HepG2 (cell line): ENCODE measurements around the gene GLYATL3. TPM values are rescaled to one million over a fixed set of nuclear protein-coding genes. Genes with fewer than 3 reads are reported as not detected.
A peak's percentile ranks its signal among the peaks of the same experiment; 100 is the strongest.

Experiments
- ATAC-seq: fragments of 200-7000 bp; cut with Tn5 transposase; 3 replicates; pipeline ENCODE4 v1.9.1; 2020; ENCODE audit warnings: mild to moderate bottlenecking, moderate library complexity
- BruUV-seq: library from RNA; stranded (reverse); fragments of 400-500 nt; replicated peaks from 2 replicates; lab custom pipeline; 2021; lab: Mats Ljungman, UMichigan
- CTCF ChIA-PET: fragments of 300-600 bp; formaldehyde crosslinking; extraction: SDS; loops from one replicate; lab custom pipeline; 2021; ENCODE audit warnings: low total read pairs, inconsistent platforms, low intra/inter-chr PET ratio; lab: Yijun Ruan, JAX
- POLR2A ChIA-PET: fragments of 350-600 bp; sonication (Branson Sonifier 250); formaldehyde crosslinking; loops from one replicate; lab custom pipeline; 2020; ENCODE audit warnings: antibody characterized with exemption, inconsistent platforms; lab: Yijun Ruan, JAX
- DNase-seq: peaks from one replicate; pipeline ENCODE4 v3.0.0-alpha.2; 2015; ENCODE audit warnings: low spot score
- FAIRE-seq: peaks from 3 replicates; lab custom pipeline; 2011; peaks lifted over from hg19 to GRCh38; lab: Jason Lieb, UNC
- H2AFZ ChIP-seq: one replicate; pipeline ENCODE4 v1.6.1; 2011; ENCODE audit warnings: low read length, inconsistent platforms
- H3K27ac ChIP-seq: fragments of 300-600 bp; 3 replicates; pipeline ENCODE4 v1.8.0; 2011; ENCODE audit warnings: mixed run types, mild to moderate bottlenecking, mixed read lengths, low read length, inconsistent platforms; ENCODE audit not compliant: insufficient read depth; ENCODE audit errors: extremely low read length
- H3K27me3 ChIP-seq, 2 experiments: fragments of 200-600 bp in 1 of 2; 2 replicates in 1 of 2; 3 replicates in 1 of 2; pipeline versions ENCODE4 v1.6.0 to v1.8.0; 2011; ENCODE audit warnings: low read length in 2 of 2, mild to moderate bottlenecking in 2 of 2, moderate library complexity in 2 of 2, inconsistent platforms in 1 of 2; ENCODE audit not compliant: insufficient read depth in 2 of 2, control insufficient read depth in 1 of 2
- H3K36me3 ChIP-seq, 2 experiments: fragments of 200-600 bp in 1 of 2; replicated peaks in 1 of 2; 2 replicates in 1 of 2; 3 replicates in 1 of 2; pipeline versions ENCODE4 v1.5.1 to v1.8.0; 2011; ENCODE audit warnings: low read length in 2 of 2, inconsistent platforms in 1 of 2; ENCODE audit not compliant: insufficient read depth in 2 of 2, control insufficient read depth in 1 of 2
- H3K4me1 ChIP-seq: 2 replicates; pipeline ENCODE4 v1.5.1; 2012; ENCODE audit warnings: low read length, inconsistent platforms; ENCODE audit not compliant: insufficient read depth
- H3K4me2 ChIP-seq: 2 replicates; pipeline ENCODE4 v1.6.0; 2011; ENCODE audit warnings: low read depth, low read length, inconsistent platforms
- H3K4me3 ChIP-seq, 3 experiments: fragments of 200-600 bp in 1 of 3; sonication (generic), shearing (Covaris generic) in 1 of 3; replicated peaks in 1 of 3; 2 replicates each; pipeline ENCODE4 v1.5.1; 2011 to 2016; ENCODE audit warnings: low read length in 3 of 3, inconsistent platforms in 2 of 3, low read depth in 2 of 3, mild to moderate bottlenecking in 2 of 3, control low read depth in 1 of 3, mixed read lengths in 1 of 3; ENCODE audit not compliant: insufficient read depth in 1 of 3
- H3K79me2 ChIP-seq: one replicate; pipeline ENCODE4 v1.6.1; 2011; ENCODE audit warnings: low read length, inconsistent platforms; ENCODE audit not compliant: insufficient read depth
- H3K9ac ChIP-seq: 2 replicates; pipeline ENCODE4 v1.6.0; 2011; ENCODE audit warnings: mild to moderate bottlenecking, low read depth, low read length, inconsistent platforms; ENCODE audit not compliant: insufficient read depth
- H3K9me3 ChIP-seq: 2 replicates; pipeline ENCODE4 v1.5.1; 2012; ENCODE audit warnings: mild to moderate bottlenecking, low read length
- H4K20me1 ChIP-seq: 2 replicates; pipeline ENCODE4 v1.6.0; 2011; ENCODE audit warnings: inconsistent platforms, mild to moderate bottlenecking, low read length, moderate library complexity; ENCODE audit not compliant: insufficient read depth
- FOXO4 ChIP-seq: sonication (generic); formaldehyde crosslinking; conservative IDR thresholded peaks from 2 replicates; pipeline ENCODE4 v1.8.1; 2023; ENCODE audit warnings: missing genetic modification reagents
- GFI1 ChIP-seq: sonication (generic); formaldehyde crosslinking; IDR thresholded peaks from 2 replicates; pipeline ENCODE4 v1.5.0; 2020; ENCODE audit warnings: missing genetic modification reagents, mild to moderate bottlenecking, borderline replicate concordance
- GTF3A ChIP-seq: sonication (generic); formaldehyde crosslinking; conservative IDR thresholded peaks from 2 replicates; pipeline ENCODE4 v1.4.0; 2020; ENCODE audit warnings: mild to moderate bottlenecking, missing genetic modification reagents
- HDAC2 ChIP-seq: sonication (generic); formaldehyde crosslinking; IDR thresholded peaks from 2 replicates; pipeline ENCODE4 v1.4.0; 2020; ENCODE audit warnings: missing genetic modification reagents
- HOMEZ ChIP-seq: IDR thresholded peaks from 2 replicates; pipeline ENCODE4 v1.6.1; 2016; ENCODE audit warnings: low read depth
- JUN ChIP-seq: sonication (generic); formaldehyde crosslinking; IDR thresholded peaks from 2 replicates; pipeline ENCODE4 v1.4.0; 2020; ENCODE audit warnings: mild to moderate bottlenecking, missing genetic modification reagents
- KLF11 ChIP-seq: IDR thresholded peaks from 2 replicates; pipeline ENCODE4 v1.6.1; 2016; ENCODE audit warnings: missing compliant biosample characterization
- MED1 ChIP-seq: sonication (generic); formaldehyde crosslinking; IDR thresholded peaks from 2 replicates; pipeline ENCODE4 v1.4.0; 2020; ENCODE audit warnings: missing genetic modification reagents
- TFE3 ChIP-seq: IDR thresholded peaks from 2 replicates; pipeline ENCODE4 v1.6.1; 2016
- ZBED4 ChIP-seq: sonication (generic); formaldehyde crosslinking; IDR thresholded peaks from 2 replicates; pipeline ENCODE4 v1.4.0; 2020; ENCODE audit warnings: missing genetic modification reagents, borderline replicate concordance
- ZBTB7A ChIP-seq: sonication (generic); formaldehyde crosslinking; IDR thresholded peaks from 2 replicates; pipeline ENCODE4 v1.8.0; 2022; ENCODE audit warnings: mild to moderate bottlenecking, missing genetic modification reagents
- ZNF225 ChIP-seq: sonication (generic); formaldehyde crosslinking; IDR thresholded peaks from 2 replicates; pipeline ENCODE4 v1.4.0; 2020; ENCODE audit warnings: mild to moderate bottlenecking, missing genetic modification reagents
- ZNF501 ChIP-seq: sonication (generic); formaldehyde crosslinking; IDR thresholded peaks from 2 replicates; pipeline ENCODE4 v1.5.1; 2020; ENCODE audit warnings: mild to moderate bottlenecking, moderate library complexity, missing genetic modification reagents
- ZNF512 ChIP-seq: sonication (generic); formaldehyde crosslinking; IDR thresholded peaks from 2 replicates; pipeline ENCODE4 v1.4.0; 2020; ENCODE audit warnings: mild to moderate bottlenecking, missing genetic modification reagents
- ZSCAN9 ChIP-seq: IDR thresholded peaks from 2 replicates; pipeline ENCODE4 v1.6.1; 2016; ENCODE audit warnings: borderline replicate concordance
- WGBS: methylation state at CpG from one replicate; pipeline ENCODE4 v1.1.6; 2017; ENCODE audit warnings: low lambda C conversion rate; 5-methylcytosine and 5-hydroxymethylcytosine counted together
- in situ Hi-C: cut with HindIII; loops from 2 replicates; pipeline ENCODE4 v1.10.0; 2017; ENCODE audit warnings: low pct_unique_long_range_greater_than_20kb; ENCODE audit not compliant: extremely low pct_ligation_motif_present
- intact Hi-C: fragments of 100-400 bp; cut with micrococcal nuclease; formaldehyde crosslinking; loops from one replicate; pipeline ENCODE4 v1.10.0; 2022; ENCODE audit not compliant: unreplicated experiment
- polyA plus RNA-seq, 8 experiments: library from polyadenylated mRNA; depleted of rRNA in 3 of 8; stranded (reverse) in 7 of 8; unstranded in 1 of 8; fragments of >200 nt; fragmentation: Illumina TruSeq in 4 of 8; extraction: Trizol in 4 of 8; gene quantifications; 2 replicates each; pipeline versions ENCODE4 v1.2.1 to v1.2.3, GENCODE V29; 2011 to 2016; ENCODE audit warnings: low read depth in 4 of 8, missing spikeins in 1 of 8, mixed read lengths in 1 of 8; ENCODE audit not compliant: insufficient read depth in 1 of 8
- total RNA-seq, 5 experiments: library from RNA; depleted of rRNA; stranded (reverse); fragments of >200 nt; fragmentation: Illumina TruSeq; extraction: Trizol; gene quantifications; 2 replicates each; pipeline ENCODE4 v1.2.3, GENCODE V29; 2016; ENCODE audit warnings: low read depth in 1 of 5

Gene GLYATL3
- total and polyA plus RNA-seq, 2 of the 13 experiments (the other 11 are each of a cell fraction or from before 2014, with no cell fraction given) = 0.05 TPM; not detected in 1

GRCh38 chr6:49509342-49509741 lies 9.6 kb downstream of the GLYATL3 start:
- POLR2A ChIA-PET = interaction anchor here (0.9 kb wide), 1 partner anchor 12 kb away, joined by 3 read pairs; no protein-coding TSS in a partner anchor
- no TSS peak for BruUV-seq
- peak; percentile 47; the same call in 2 of the 3 replicates for ATAC-seq
- H3K4me3 ChIP-seq = no peak overlapping the region
- no peaks in the 10 kb centered on the region for H3K36me3 ChIP-seq
- 65% methylated on average over 3 of the region's 3 CpGs for WGBS
- in situ Hi-C loops = no loop called here
- CTCF ChIA-PET = no interaction called here
- no peak for FAIRE-seq
- H3K9me3 ChIP-seq = no peaks in the 10 kb centered on the region
- intact Hi-C loops = loop anchor here (1.0 kb wide), 1 partner anchor 46 kb away; the partner anchor contains the start of genes CENPQ and MMUT
- peak overlapping the region; percentile 41 for H3K27ac ChIP-seq
- peaks cover 63% of the 10 kb centered on the region for H3K4me1 ChIP-seq
- no peak overlapping the region for H3K9ac ChIP-seq
- DNase-seq = peak; percentile 42
- no peaks in the 10 kb centered on the region for H3K79me2 ChIP-seq
- H2AFZ ChIP-seq = peak overlapping the region; percentile 99
- H4K20me1 ChIP-seq = no peaks in the 10 kb centered on the region
- H3K4me2 ChIP-seq = peak overlapping the region; percentile 12; the same call in 1 of the 2 replicates
- H3K27me3 ChIP-seq = no peaks in the 10 kb centered on the region
- TF ChIP-seq ZNF501 = no peak
- TF ChIP-seq TFE3 = 0 out of 2 replicates have a peak, but pooled peaks have one; percentile 28
- 0 out of 2 replicates have a peak, but pooled peaks have one; percentile 41 for TF ChIP-seq MED1 (CRISPR knock-in tag)
- TF ChIP-seq HDAC2 (CRISPR knock-in tag) = 0 out of 2 replicates have a peak, but pooled peaks have one; percentile 29
- peak; percentile 64; the same call in 1 of the 2 replicates for TF ChIP-seq ZNF512 (CRISPR knock-in tag)
- TF ChIP-seq ZBTB7A = no peak
- TF ChIP-seq ZBED4 (CRISPR knock-in tag) = 0 out of 2 replicates have a peak, but pooled peaks have one; percentile 23
- no peak for TF ChIP-seq ZNF225 (CRISPR knock-in tag)
- no peak for TF ChIP-seq KLF11
- no peak for TF ChIP-seq JUN (CRISPR knock-in tag)
- TF ChIP-seq FOXO4 (CRISPR knock-in tag) = no peak
- TF ChIP-seq HOMEZ = peak; percentile 72; the same call in 1 of the 2 replicates
- 0 out of 2 replicates have a peak, but pooled peaks have one; percentile 40 for TF ChIP-seq ZSCAN9 (CRISPR knock-in tag)
- TF ChIP-seq GTF3A = no peak
- TF ChIP-seq GFI1 (CRISPR knock-in tag) = no peak
